ENCODE data around the gene AP3B1.

AP3B1 gene

DNA sequence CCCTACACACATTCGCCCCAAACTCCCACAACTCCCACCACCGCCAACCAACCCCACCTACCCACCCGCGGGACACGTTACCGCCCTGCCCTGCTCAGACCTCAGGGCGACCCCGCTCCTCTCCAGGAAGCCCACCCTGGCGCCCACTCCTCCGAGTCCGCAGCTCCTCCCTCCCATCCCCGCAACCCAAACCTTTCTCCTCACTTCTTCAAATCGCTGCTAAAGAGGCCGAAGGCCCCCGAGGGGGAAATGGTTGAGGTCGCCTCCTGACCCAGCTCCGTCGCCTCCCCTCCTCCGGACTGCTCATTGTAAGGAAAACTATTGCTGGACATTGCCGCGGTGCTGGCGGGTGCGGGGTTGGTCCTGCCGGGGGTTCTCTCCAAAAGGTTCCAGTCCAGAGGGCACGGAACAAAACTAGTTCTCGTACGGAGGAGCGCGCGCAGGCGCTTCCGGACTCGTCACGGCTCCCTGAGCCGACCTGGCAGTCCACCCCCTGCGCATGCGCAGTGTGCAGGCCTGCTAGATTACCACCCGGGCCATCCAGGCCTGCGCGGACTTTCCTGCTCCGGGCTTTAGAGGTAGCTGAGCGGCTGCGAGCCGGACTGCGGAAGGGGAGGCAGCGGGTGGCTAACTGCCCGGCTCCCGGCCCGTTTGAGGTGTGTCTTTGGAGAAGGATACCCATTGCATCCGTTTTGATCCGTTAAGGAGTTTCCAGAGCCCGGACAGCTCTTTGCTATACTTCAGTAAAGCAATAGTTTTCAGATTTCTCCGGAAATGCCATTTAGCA lies at the start of gene AP3B1:
AP3B1 (minus strand) TSS at position 451 of the 787 bp plus-strand sequence; CDS start at position 332, 119 bp downstream.
- peaks cover 21% of the 10 kb centered on the region for H3K4me1 Mint-ChIP-seq (ENCODE audit: low read depth)
- H3K4me3 Mint-ChIP-seq: peak within 1 kb of the TSS; percentile 92
- no peaks in the 10 kb centered on the region for H3K9me3 Mint-ChIP-seq
- H3K27me3 Mint-ChIP-seq (ENCODE audit: low read depth): peaks cover 5% of the 10 kb centered on the region
- peaks cover 2% of the 10 kb centered on the region for H3K36me3 Mint-ChIP-seq (ENCODE audit: low read depth)
- peak within 1 kb of the TSS; percentile 98 for H3K27ac Mint-ChIP-seq

- Mint-ChIP-seq H3K27ac (no peak overlapping the region), H3K4me3 (no peak overlapping the region), H3K9me3 (peaks cover 13% of the 10 kb centered on the region), H3K4me1 (ENCODE audit: low read depth) (no peaks in the 10 kb centered on the region), H3K36me3 (ENCODE audit: low read depth) (no peaks in the 10 kb centered on the region), H3K27me3 (ENCODE audit: low read depth) (peaks cover 10% of the 10 kb centered on the region)
Measured at GRCh38 chr5:78341440-78341839, 46.9 kb upstream of the AP3B1 start.

DNA sequence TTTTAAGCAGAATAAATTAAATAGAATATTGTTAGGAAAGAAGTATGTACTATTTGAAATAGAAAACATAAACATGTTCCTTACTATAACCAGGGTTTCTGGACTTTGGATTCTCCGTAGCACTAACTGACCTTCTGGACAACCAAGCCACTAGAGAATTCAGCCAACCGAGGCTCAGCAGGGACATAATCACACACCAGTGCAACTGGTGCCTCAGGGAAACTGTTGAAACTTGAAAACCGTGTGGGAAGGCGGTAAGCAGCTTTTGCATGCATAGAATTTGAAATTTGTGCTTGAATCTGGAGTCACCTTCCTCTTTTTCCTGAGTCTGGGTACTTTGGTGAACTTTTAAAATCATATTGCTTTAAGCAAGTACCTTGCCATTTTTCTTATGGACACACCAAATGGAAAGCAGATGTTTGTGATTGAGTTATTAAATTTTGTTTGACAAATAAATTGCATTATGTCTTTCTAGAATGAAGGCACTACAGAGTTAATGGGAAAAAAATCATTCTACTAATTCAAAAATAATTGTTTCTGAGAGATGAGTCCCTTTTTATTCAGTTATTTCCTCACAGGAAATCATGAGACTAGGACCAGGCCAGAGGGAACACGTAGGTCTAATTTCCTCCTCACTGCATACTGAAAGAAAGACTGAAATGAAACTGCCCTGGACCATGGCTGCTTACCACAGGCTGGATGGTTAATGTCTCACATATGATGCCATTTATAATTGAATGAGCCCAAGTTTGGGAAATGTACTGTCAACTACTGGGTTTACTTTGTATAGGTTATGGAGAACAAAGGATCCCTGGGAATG lies 45.3 kb upstream of the AP3B1 start:
- Mint-ChIP-seq H3K27me3 (ENCODE audit: low read depth) (peaks cover 17% of the 10 kb centered on the region), H3K4me3 (no peak overlapping the region), H3K27ac (no peak overlapping the region)

DNA sequence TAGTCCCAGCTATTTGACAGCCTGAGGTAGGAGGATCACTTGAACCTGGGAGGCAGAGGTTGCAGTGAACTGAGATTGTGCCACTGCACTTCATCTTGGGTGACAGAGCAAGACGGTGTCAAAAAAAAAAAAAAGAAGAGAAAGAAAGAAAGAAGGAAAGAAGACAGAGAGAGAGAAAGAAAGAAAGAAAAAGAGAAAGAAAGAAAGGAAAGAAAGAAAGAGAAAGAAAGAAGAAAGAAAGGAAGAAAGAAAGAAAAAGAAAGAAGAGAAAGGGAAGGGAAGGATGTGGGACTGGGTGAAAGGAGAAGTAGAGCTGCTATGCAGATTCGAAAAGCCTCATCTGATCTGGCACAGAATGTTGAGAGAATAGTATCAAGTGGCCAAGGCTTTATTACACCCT lies 42.2 kb upstream of the AP3B1 start:
- H3K27me3 Mint-ChIP-seq (ENCODE audit: low read depth): peaks cover 20% of the 10 kb centered on the region

More for the DNA sequence above, 45.3 kb upstream of the AP3B1 start:
- no peaks in the 10 kb centered on the region for H3K36me3 Mint-ChIP-seq (ENCODE audit: low read depth)
- peaks cover 13% of the 10 kb centered on the region for H3K9me3 Mint-ChIP-seq
- no peaks in the 10 kb centered on the region for H3K4me1 Mint-ChIP-seq (ENCODE audit: low read depth)

DNA sequence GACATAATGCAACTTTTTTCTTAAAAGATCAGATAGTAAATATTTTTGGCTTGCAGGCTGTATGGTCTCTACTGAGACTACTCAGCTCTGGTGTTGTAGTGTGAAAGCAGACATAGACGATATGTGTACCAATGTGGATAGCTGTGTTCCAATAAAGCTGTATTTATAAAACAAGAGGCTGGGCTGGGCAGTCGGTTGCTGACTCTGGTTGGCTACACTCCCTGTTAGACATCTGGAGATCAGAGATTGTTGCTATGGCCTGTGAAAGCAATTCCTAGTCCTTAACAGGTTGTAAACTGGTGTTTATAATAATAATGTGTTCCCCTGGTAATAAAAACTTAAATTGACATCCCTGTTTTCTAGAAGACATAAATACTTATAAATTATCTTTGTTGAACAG lies 41.5 kb upstream of the AP3B1 start:
- no peaks in the 10 kb centered on the region for H3K36me3 Mint-ChIP-seq (ENCODE audit: low read depth)
- no peak overlapping the region for H3K4me3 Mint-ChIP-seq
- H3K9me3 Mint-ChIP-seq: peaks cover 13% of the 10 kb centered on the region
- H3K27ac Mint-ChIP-seq: no peak overlapping the region
- peaks cover 25% of the 10 kb centered on the region for H3K27me3 Mint-ChIP-seq (ENCODE audit: low read depth)
- H3K4me1 Mint-ChIP-seq (ENCODE audit: low read depth): no peaks in the 10 kb centered on the region

More for the DNA sequence above, 42.2 kb upstream of the AP3B1 start:
- no peak overlapping the region for H3K27ac Mint-ChIP-seq
- H3K36me3 Mint-ChIP-seq (ENCODE audit: low read depth): no peaks in the 10 kb centered on the region
- no peak overlapping the region for H3K4me3 Mint-ChIP-seq
- no peaks in the 10 kb centered on the region for H3K4me1 Mint-ChIP-seq (ENCODE audit: low read depth)
- H3K9me3 Mint-ChIP-seq: peaks cover 13% of the 10 kb centered on the region

- Mint-ChIP-seq H3K27ac (no peak overlapping the region), H3K4me3 (no peak overlapping the region), H3K36me3 (ENCODE audit: low read depth) (no peaks in the 10 kb centered on the region), H3K9me3 (peaks cover 13% of the 10 kb centered on the region), H3K4me1 (ENCODE audit: low read depth) (no peaks in the 10 kb centered on the region), H3K27me3 (ENCODE audit: low read depth) (peaks cover 25% of the 10 kb centered on the region)
Measured at GRCh38 chr5:78334811-78335210, 40.3 kb upstream of the AP3B1 start.

- Mint-ChIP-seq H3K9me3 (peaks cover 1% of the 10 kb centered on the region), H3K4me3 (no peak overlapping the region), H3K4me1 (ENCODE audit: low read depth) (no peaks in the 10 kb centered on the region), H3K27ac (no peak overlapping the region), H3K36me3 (ENCODE audit: low read depth) (no peaks in the 10 kb centered on the region), H3K27me3 (ENCODE audit: low read depth) (peaks cover 21% of the 10 kb centered on the region)
Measured at GRCh38 chr5:78331523-78332080, 37.1 kb upstream of the AP3B1 start.

DNA sequence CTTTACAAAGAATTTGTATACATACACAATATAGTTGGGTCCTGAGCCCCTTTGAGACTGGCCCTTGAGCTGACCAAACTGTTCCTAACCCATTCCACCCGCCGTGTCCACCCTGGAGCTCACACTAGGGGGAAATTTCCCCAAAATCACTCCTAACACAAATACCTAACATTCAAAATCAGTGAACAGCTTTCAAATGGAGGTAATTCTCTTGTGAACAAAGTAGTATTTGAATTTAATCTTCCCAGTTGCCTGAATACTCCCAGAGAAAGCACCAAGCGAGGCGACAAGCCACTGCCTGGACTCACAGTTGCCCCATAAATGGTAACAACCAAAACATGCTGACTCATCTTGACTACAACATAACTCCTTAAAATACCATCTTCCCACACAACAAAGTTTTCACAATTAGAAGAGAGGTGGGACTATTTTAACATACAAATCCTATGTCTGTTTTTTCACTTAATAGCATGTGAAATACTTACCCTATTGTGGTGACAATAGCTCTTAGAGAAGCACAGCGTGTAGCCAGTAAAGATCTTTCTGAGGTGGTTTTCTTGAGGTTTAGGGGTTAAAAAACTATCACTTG lies 34.2 kb upstream of the AP3B1 start:
- Mint-ChIP-seq H3K27ac (no peak overlapping the region), H3K4me3 (no peak overlapping the region), H3K4me1 (ENCODE audit: low read depth) (no peaks in the 10 kb centered on the region), H3K27me3 (ENCODE audit: low read depth) (peaks cover 7% of the 10 kb centered on the region), H3K36me3 (ENCODE audit: low read depth) (no peaks in the 10 kb centered on the region), H3K9me3 (no peaks in the 10 kb centered on the region)

- Mint-ChIP-seq H3K4me1 (ENCODE audit: low read depth) (no peaks in the 10 kb centered on the region), H3K36me3 (ENCODE audit: low read depth) (no peaks in the 10 kb centered on the region), H3K4me3 (no peak overlapping the region), H3K27ac (no peak overlapping the region), H3K27me3 (ENCODE audit: low read depth) (peaks cover 7% of the 10 kb centered on the region), H3K9me3 (no peaks in the 10 kb centered on the region)
Measured at GRCh38 chr5:78327761-78328510, 33.4 kb upstream of the AP3B1 start.

GRCh38 chr5:78326930-78327329 lies 32.4 kb upstream of the AP3B1 start:
- Mint-ChIP-seq H3K27ac (no peak overlapping the region), H3K4me1 (ENCODE audit: low read depth) (no peaks in the 10 kb centered on the region), H3K9me3 (no peaks in the 10 kb centered on the region), H3K36me3 (ENCODE audit: low read depth) (no peaks in the 10 kb centered on the region), H3K27me3 (ENCODE audit: low read depth) (peaks cover 7% of the 10 kb centered on the region), H3K4me3 (no peak overlapping the region)

DNA sequence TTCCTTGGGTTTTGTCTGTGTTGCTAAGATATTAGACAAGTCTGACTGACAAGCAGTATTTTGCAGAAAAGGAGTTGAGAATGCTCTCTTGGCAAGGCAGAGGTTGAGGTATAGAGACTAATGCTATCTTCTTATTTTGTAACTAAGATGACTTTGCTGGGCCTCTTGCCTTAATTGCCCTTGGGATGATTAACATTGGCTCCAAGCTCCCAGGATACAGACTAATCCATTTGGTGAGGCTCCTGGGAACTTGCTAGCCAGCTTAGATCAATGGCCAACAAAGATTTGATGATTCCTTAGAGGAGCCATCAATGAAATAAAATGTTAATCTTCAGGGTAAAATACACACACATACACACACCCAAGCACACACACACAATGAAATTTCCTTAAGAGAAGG lies 28.7 kb upstream of the AP3B1 start:
- no peak overlapping the region for H3K4me3 Mint-ChIP-seq
- peaks cover 16% of the 10 kb centered on the region for H3K27me3 Mint-ChIP-seq (ENCODE audit: low read depth)
- H3K4me1 Mint-ChIP-seq (ENCODE audit: low read depth): no peaks in the 10 kb centered on the region
- no peak overlapping the region for H3K27ac Mint-ChIP-seq
- H3K9me3 Mint-ChIP-seq: no peaks in the 10 kb centered on the region
- no peaks in the 10 kb centered on the region for H3K36me3 Mint-ChIP-seq (ENCODE audit: low read depth)

DNA sequence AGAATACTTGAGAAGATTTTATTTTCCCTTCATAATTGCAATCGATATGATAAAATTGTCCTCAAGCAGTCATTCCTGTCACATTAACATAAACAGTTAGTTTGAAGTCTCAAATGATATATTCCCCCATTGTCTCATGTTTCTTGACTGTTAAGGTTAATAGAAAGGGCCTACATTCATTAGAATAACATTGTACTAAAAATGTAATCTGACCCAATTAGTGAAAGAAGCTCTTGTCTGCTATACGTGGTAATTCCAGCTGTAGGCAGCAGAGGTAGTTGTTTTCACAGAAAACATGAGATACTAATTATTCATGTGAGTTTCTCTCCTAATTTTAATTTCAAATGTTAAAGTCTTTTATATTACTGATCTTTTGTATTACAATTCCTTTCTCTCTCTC lies 25.9 kb upstream of the AP3B1 start:
- H3K4me3 Mint-ChIP-seq: no peak overlapping the region
- H3K9me3 Mint-ChIP-seq: no peaks in the 10 kb centered on the region
- H3K27me3 Mint-ChIP-seq (ENCODE audit: low read depth): peaks cover 16% of the 10 kb centered on the region
- no peaks in the 10 kb centered on the region for H3K36me3 Mint-ChIP-seq (ENCODE audit: low read depth)
- H3K4me1 Mint-ChIP-seq (ENCODE audit: low read depth): no peaks in the 10 kb centered on the region
- H3K27ac Mint-ChIP-seq: no peak overlapping the region

DNA sequence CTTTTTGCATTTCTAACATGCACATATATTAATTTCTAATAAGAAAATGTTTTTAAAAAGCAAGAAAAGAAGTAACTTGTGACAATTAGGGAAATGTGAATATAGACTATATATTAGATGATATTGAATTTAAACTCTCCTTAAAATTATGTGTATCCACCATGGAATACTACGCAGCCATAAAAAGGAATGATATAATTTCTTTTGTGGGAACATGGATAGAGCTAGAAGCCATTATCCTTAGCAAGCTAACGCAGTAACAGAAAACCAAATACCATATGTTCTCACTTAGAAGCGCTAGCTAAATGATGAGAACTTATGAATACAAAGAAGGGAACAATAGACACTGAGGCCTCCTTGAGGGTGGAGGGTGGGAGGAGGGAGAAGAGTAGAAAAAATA lies 23.8 kb upstream of the AP3B1 start:
- H3K9me3 Mint-ChIP-seq: no peaks in the 10 kb centered on the region
- peaks cover 25% of the 10 kb centered on the region for H3K27me3 Mint-ChIP-seq (ENCODE audit: low read depth)
- H3K36me3 Mint-ChIP-seq (ENCODE audit: low read depth): no peaks in the 10 kb centered on the region
- no peak overlapping the region for H3K27ac Mint-ChIP-seq
- no peaks in the 10 kb centered on the region for H3K4me1 Mint-ChIP-seq (ENCODE audit: low read depth)
- no peak overlapping the region for H3K4me3 Mint-ChIP-seq

GRCh38 chr5:78317515-78317914 lies 23.0 kb upstream of the AP3B1 start:
- no peak overlapping the region for H3K4me3 Mint-ChIP-seq
- H3K36me3 Mint-ChIP-seq (ENCODE audit: low read depth): no peaks in the 10 kb centered on the region
- peaks cover 30% of the 10 kb centered on the region for H3K27me3 Mint-ChIP-seq (ENCODE audit: low read depth)

More at GRCh38 chr5:78317515-78317914, 23.0 kb upstream of the AP3B1 start:
- no peaks in the 10 kb centered on the region for H3K4me1 Mint-ChIP-seq (ENCODE audit: low read depth)
- H3K9me3 Mint-ChIP-seq: no peaks in the 10 kb centered on the region
- H3K27ac Mint-ChIP-seq: no peak overlapping the region

Data from T-helper 1 cell treated with Interleukin-12 subunit alpha and Interleukin-12 subunit beta and Interleukin-4 antibody, amounts not matched to agents 30 μg/mL and 1 μg/mL, for 36 hours (primary cell).